Heart left ventricle (tissue), 16 donors: Measurements from ENCODE around the gene CHID1. TPM values are rescaled to one million over a fixed set of nuclear protein-coding genes. Genes with fewer than 3 reads are reported as not detected.
A peak's percentile ranks its signal among the peaks of the same experiment; 100 is the strongest.

Experiments used
- ATAC-seq, 4 donors: fragments of 200-7000 bp; cut with Tn5 transposase; one replicate each; pipeline ENCODE4 v1.9.1; 2020 to 2022; ENCODE audit warnings: moderate library complexity in 4 of 4, mild to moderate bottlenecking in 3 of 4, moderate number of reproducible peaks in 1 of 4
- DNase-seq, 5 donors: peaks; one replicate each; pipeline ENCODE4 v3.0.0-alpha.2; 2020
- H3K27ac ChIP-seq, 12 donors: fragments of 200-600 bp; sonication (generic) in 4 of 12; one replicate each; pipeline versions ENCODE4 v1.5.0 to v1.8.0; 2016 to 2022; ENCODE audit warnings: mild to moderate bottlenecking in 2 of 12
- H3K27me3 ChIP-seq, 9 donors: fragments of 200-600 bp; sonication (generic) in 2 of 9; one replicate each; pipeline versions ENCODE4 v1.5.1 to v1.8.0; 2016 to 2022; ENCODE audit warnings: mild to moderate bottlenecking in 3 of 9
- H3K36me3 ChIP-seq, 9 donors: fragments of 200-600 bp; sonication (generic) in 2 of 9; one replicate each; pipeline versions ENCODE4 v1.5.0 to v1.8.0; 2018 to 2022; ENCODE audit warnings: mild to moderate bottlenecking in 2 of 9
- H3K4me1 ChIP-seq, 12 donors: fragments of 200-600 bp; sonication (generic) in 4 of 12; one replicate each; pipeline versions ENCODE4 v1.5.0 to v1.8.0; 2016 to 2022; ENCODE audit warnings: mild to moderate bottlenecking in 3 of 12
- H3K4me3 ChIP-seq, 12 donors: fragments of 200-600 bp; sonication (generic) in 4 of 12; one replicate each; pipeline versions ENCODE4 v1.5.0 to v1.8.0; 2017 to 2022; ENCODE audit warnings: mild to moderate bottlenecking in 9 of 12, moderate library complexity in 4 of 12
- H3K9me3 ChIP-seq, 12 donors: fragments of 200-600 bp; sonication (generic) in 4 of 12; one replicate each; pipeline versions ENCODE4 v1.5.0 to v1.8.0; 2016 to 2022; ENCODE audit warnings: mild to moderate bottlenecking in 1 of 12
- CTCF ChIP-seq, 12 donors: fragments of 200-600 bp; sonication (generic) in 4 of 12; IDR thresholded peaks; one replicate each; pipeline versions ENCODE4 v1.5.0 to v1.8.0; 2018 to 2022; ENCODE audit warnings: antibody characterized with exemption in 12 of 12, mild to moderate bottlenecking in 5 of 12
- POLR2A ChIP-seq, 2 donors: fragments of 450-650 bp; IDR thresholded peaks; one replicate each; pipeline ENCODE4 v1.6.1; 2017; ENCODE audit warnings: antibody characterized with exemption in 2 of 2, mild to moderate bottlenecking in 2 of 2, moderate library complexity in 2 of 2
- WGBS, 4 donors: extraction: QIAGEN DNeasy Blood & Tissue Kit in 2 of 4; methylation state at CpG; one replicate each; pipeline versions ENCODE4 v1.1.5 to v1.1.7; 2013 to 2018; 5-methylcytosine and 5-hydroxymethylcytosine counted together
- intact Hi-C, 10 donors: fragments of 100-400 bp; cut with DNase I; formaldehyde crosslinking; loops; one replicate each; pipeline versions ENCODE4 v1.11.1 to v1.14.2; 2022
- polyA plus RNA-seq, 2 donors: library from polyadenylated mRNA; stranded (reverse); fragments of 200-250 nt; gene quantifications; one replicate each; pipeline ENCODE4 v1.2.3, GENCODE V29; 2013
- total RNA-seq, 9 donors: library from RNA; depleted of rRNA in 2 of 9; stranded (reverse); fragments of >200 nt in 2 of 9; fragmentation: NEBNext Ultra II Directional in 3 of 9; extraction: Animal tissue kit (Norgen Biotek cat#: 25700) in 3 of 9; gene quantifications; one replicate each; pipeline versions ENCODE4 v1.1.0 to v1.2.4, GENCODE V29; 2016 to 2023
- donor health status: ischemic (EF 13 %, LVEDD 7.1; RV severe dilation, severe dysfunction).
- donor health status: healthy with polysubstance abuse.
- donor health status: DM: no; HTN: yes; CAD: no.
- donor health status: DM: no; HTN: no; CAD: no.
- donor health status: ischemic (EF 25% LVEDD 6.9; RV normal size, moderate dysfunction).
- donor health status: ischemic (EF 25% LVEDD 5.7; RV mildly dilated, moderate dysfunction).
- donor health status: healthy.
- donor health status: DM: yes; HTN: yes; CAD: no.
- donor health status: ischemic (EF 35%, LVEDD 5.7; RV mildly dilated, moderate dysfunction).
- donor health status: nonischemic (EF 11% LVEDD 7.7; RV severe dilation, severe dysfunction).
- donor health status: DM: yes; HTN: yes; CAD: no.
- donor health status: PGD.
- donor health status: ischemic (EF 29% LVEDD 5.4; RV normal size, mild dysfunction).
- donor health status: nonischemic (EF 23%, LVEDD 6.1; RV moderate dilation, normal function).

CHID1 gene
- total and polyA plus RNA-seq, 11 donors, result 30.8 to 87.7 (median 55.3) TPM

DNA sequence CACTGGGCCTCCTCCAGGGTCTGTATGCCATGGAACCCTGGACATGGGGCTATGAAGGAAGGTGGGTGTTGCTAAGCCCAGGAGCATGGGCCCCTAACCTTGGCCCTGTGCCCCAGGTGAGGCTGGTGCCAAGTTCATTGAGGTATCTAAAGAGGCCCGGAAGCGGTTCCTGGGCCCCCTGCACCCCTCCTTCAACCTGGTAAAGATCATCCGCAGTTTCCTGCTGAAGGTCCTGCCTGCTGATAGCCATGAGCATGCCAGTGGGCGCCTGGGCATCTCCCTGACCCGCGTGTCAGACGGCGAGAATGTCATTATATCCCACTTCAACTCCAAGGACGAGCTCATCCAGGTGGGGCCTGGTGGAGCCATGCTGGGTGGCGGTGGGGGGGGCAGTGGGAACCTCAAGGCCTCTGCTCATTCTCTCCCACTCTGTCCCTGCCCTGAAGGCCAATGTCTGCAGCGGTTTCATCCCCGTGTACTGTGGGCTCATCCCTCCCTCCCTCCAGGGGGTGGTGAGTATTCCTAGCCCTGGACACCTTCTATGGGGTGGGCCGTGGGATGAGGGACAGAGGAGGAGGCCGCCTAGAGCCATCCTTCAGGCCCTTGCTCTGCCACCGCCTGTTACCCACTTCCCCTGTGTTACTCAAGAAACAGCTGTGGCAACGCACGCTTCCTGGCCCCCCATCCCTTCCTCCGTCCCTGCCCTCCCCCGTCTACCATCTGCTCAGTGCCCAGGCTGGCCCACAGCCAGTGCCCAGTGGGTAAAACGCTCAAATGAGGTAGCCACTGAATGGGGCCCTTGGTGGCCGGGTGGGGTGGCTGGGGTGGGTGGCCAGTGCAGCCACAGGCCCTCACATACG, 88.9 kb downstream of the CHID1 start:
- peak in 1 of 4 donors; percentile 0 for ATAC-seq
- Histone ChIP-seq H3K4me1 (peaks cover 10 to 53% (median 36%) of the 10 kb centered on the region in 12 donors), H3K9me3 (no peaks in the 10 kb centered on the region)

GRCh38 chr11:820655-821511, 89.7 kb downstream of the CHID1 start:
- 37 to 50% (median 45%) methylated on average over 5 to 11 of the region's 11 CpGs for WGBS, 4 donors
- H3K9me3 ChIP-seq, result no peaks in the 10 kb centered on the region
- no peaks in the 10 kb centered on the region for H3K27me3 ChIP-seq
- H3K27ac ChIP-seq, result peak overlapping the region; percentile 91 to 100 (median 96)
- H3K4me3 ChIP-seq, result peak overlapping the region; percentile 74 to 99 (median 88)
- intact Hi-C loops, result no loop called here
- H3K36me3 ChIP-seq, result peaks cover 0 to 43% (median 30%) of the 10 kb centered on the region in 9 donors
- DNase-seq (peak; percentile 83 to 91 (median 87)), ATAC-seq (peak; percentile 62 to 81 (median 72))
- peaks cover 10 to 45% (median 28%) of the 10 kb centered on the region in 12 donors for H3K4me1 ChIP-seq
- no peak for TF ChIP-seq CTCF (IDR thresholded peaks at IDR 0.05)
- TF ChIP-seq POLR2A (IDR thresholded peaks at IDR 0.05), result no peak

More for the DNA sequence above, 88.9 kb downstream of the CHID1 start:
- peak overlapping the region in 8 of 12 donors; percentile 74 to 99 (median 94) for H3K4me3 ChIP-seq
- 63 to 68% (median 68%) methylated on average over 18 to 22 of the region's 22 CpGs for WGBS, 4 donors
- intact Hi-C loops, result no loop called here
- TF ChIP-seq POLR2A (IDR thresholded peaks at IDR 0.05), result no peak
- no peak for TF ChIP-seq CTCF (IDR thresholded peaks at IDR 0.05)
- peaks cover 0 to 1% (median 0%) of the 10 kb centered on the region in 9 donors for H3K27me3 ChIP-seq
- H3K36me3 ChIP-seq, result peaks cover 0 to 43% (median 30%) of the 10 kb centered on the region in 9 donors
- peak in 2 of 5 donors; percentile 74 to 78 for DNase-seq
- H3K27ac ChIP-seq, result peak overlapping the region in 11 of 12 donors; percentile 91 to 100 (median 97)

GRCh38 chr11:819943-820649, 90.5 kb downstream of the CHID1 start:
- H3K27ac ChIP-seq, result peak overlapping the region; percentile 91 to 100 (median 96)
- ATAC-seq (peak; percentile 48 to 69 (median 60)), DNase-seq (peak; percentile 90 to 94 (median 93))
- H3K4me3 ChIP-seq, result peak overlapping the region; percentile 74 to 99 (median 88)
- peaks cover 0 to 36% (median 27%) of the 10 kb centered on the region in 9 donors for H3K36me3 ChIP-seq
- no peaks in the 10 kb centered on the region for H3K27me3 ChIP-seq
- intact Hi-C loops, result loop anchor here in 1 of 10 donors (1.0 kb wide), 1 partner anchor 11 kb away; the partner anchor contains the start of gene RPLP2
- WGBS, 4 donors, result 0 to 3% (median 2%) methylated on average over 16 to 47 of the region's 47 CpGs
- peaks cover 10 to 40% (median 27%) of the 10 kb centered on the region in 12 donors for H3K4me1 ChIP-seq
- H3K9me3 ChIP-seq, result no peaks in the 10 kb centered on the region
- TF ChIP-seq POLR2A (IDR thresholded peaks at IDR 0.05) (peak in 1 of 2 donors; percentile 64), CTCF (IDR thresholded peaks at IDR 0.05) (no peak)
